ENCODE measurements around the gene DSC3. TPM values are rescaled to one million over a fixed set of nuclear protein-coding genes. Genes with fewer than 3 reads are reported as not detected.
"Not testable (repeated sequence)": the region's sequence is repeated elsewhere in the genome, so short reads cannot be mapped to it uniquely, and the experiment has no call there.

Gene DSC3
- total RNA-seq, 2 experiments from 2014 or later: not detected

DNA sequence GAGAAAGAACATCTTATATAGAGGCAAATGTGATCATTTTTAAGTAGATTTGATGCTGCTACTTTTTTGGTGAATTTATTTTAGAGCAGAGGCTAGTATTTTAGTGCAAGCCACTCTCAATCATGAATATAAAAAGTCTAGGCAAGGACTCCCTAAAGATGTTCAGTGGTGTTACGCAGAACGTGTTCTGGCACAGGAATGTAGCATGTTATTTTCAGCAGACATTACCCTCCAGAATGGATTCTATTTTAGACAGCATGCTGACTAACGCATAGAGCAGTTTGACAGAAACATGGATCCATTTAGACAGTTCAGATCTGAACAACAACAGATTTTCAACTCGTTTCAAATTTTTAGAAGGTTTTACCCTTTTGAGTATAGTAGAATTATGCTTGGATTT lies 54.1 kb downstream of the DSC3 start:
- H3K9me3 Mint-ChIP-seq: peaks cover 5% of the 10 kb centered on the region
- no peaks in the 10 kb centered on the region for H3K36me3 Mint-ChIP-seq
- intact Hi-C loops (cut with micrococcal nuclease): no loop called here
- DNase-seq: no peak
- H3K27ac Mint-ChIP-seq: no peak overlapping the region
- H3K4me3 Mint-ChIP-seq: no peak overlapping the region
- no peaks in the 10 kb centered on the region for H3K27me3 Mint-ChIP-seq
- ChIA-PET CTCF (no interaction called here), POLR2A (no interaction called here)
- no peaks in the 10 kb centered on the region for H3K4me1 Mint-ChIP-seq (ENCODE audit: low read depth)

DNA sequence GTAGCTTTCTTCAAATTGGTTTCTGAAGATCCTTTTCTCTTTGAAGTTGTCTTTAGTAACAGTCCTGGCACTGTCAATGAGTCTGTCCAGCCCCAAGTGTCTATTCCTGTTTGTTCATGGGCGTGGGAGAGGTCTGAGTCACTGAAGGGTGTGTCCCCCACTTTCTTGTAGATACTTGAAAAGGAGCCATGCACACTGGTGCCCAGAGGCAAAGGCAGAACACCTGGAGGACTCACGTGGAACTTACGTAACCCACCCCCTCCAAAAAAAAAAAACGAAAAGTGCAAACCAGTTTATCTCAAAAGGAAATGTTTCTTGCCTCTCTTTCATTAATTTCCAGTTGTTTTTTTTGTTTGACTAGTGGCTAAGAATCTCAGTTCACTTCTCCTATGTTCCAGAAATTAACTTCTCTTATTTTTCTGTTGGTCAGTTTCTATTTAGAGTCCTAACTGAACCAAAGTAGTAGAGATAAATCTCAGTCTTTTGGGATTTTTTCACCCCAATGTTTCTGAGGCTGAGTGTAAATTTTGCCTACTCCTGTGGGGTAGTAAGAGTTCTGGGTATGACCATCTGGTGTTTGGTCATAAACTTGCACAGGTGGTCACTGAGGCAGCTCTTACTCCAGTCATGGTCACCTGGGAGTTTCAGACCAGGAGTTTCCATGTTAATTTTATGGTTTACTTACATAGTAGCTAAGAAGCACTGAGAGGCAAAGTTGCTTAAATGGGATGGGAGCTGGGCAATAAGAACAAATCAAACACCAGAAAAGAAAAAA lies 54.9 kb downstream of the DSC3 start:
- ChIA-PET CTCF (no interaction called here), POLR2A (no interaction called here)
- Mint-ChIP-seq H3K4me1 (ENCODE audit: low read depth) (no peaks in the 10 kb centered on the region), H3K27me3 (no peaks in the 10 kb centered on the region), H3K27ac (no peak overlapping the region), H3K4me3 (no peak overlapping the region), H3K9me3 (peaks cover 8% of the 10 kb centered on the region), H3K36me3 (no peaks in the 10 kb centered on the region)
- intact Hi-C loops (cut with micrococcal nuclease): no loop called here
- no peak for DNase-seq

DNA sequence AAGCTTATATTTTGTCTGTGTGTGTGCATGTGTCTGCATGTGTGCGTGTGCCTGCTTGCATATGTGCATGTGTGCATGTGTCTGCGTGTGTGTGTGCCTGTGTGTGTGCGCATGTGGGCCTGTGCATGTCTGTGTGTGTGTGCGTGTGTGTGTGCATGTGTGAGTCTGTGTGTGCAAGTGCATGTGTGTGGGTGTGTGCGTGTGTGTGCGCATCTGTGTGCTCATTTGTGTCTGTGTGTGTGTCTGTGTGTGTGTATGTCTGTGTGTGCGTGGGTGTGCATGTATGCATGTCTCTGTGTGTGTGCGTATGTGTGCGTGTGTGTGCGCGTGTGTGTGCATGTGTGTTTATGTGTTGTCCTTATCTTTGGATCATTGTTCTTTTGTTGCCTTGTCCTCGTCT lies 56.8 kb downstream of the DSC3 start:
- H3K27ac Mint-ChIP-seq: no peak overlapping the region
- DNase-seq: no peak
- CTCF ChIA-PET: interaction anchor here (1.1 kb wide), 1 partner anchor 15 kb away, joined by 3 read pairs; no protein-coding TSS in a partner anchor
- H3K36me3 Mint-ChIP-seq: no peaks in the 10 kb centered on the region
- POLR2A ChIA-PET: no interaction called here
- intact Hi-C loops (cut with micrococcal nuclease): no loop called here
- H3K4me1 Mint-ChIP-seq (ENCODE audit: low read depth): no peaks in the 10 kb centered on the region
- no peaks in the 10 kb centered on the region for H3K27me3 Mint-ChIP-seq
- H3K4me3 Mint-ChIP-seq: no peak overlapping the region
- H3K9me3 Mint-ChIP-seq: peaks cover 8% of the 10 kb centered on the region

DNA sequence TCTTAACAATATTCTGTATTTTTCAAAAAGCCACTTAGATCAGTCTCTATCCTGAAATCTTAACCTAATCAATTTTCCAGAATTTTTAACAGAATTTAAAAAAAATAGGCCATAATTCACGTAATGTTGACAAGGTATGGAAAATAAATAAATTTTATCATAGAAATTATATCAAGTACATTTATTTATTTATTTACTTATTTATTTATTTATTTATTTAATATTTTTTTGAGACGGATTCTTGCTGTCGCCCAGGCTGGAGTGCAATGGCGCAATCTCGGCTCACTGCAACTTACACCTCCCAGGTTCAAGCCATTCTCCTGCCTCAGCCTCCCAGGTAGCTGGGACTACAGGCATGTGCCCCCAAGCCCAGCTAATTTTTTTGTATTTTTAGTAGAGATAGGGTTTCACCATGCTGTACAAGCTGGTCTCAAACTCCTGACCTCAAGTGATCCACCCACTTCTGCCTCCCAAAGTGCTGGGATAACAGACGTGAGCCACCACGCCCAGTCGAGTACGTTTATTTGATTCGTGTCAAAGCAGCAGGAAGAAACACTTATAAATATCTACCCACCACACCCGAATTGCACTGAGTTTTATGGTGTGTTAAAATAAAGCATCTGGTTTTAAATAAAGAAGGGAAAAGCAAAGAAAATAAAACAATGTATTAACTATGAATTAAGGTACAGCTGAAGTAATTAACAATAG lies 60.1 kb downstream of the DSC3 start:
- H3K36me3 Mint-ChIP-seq: no peaks in the 10 kb centered on the region
- no peak overlapping the region for H3K4me3 Mint-ChIP-seq
- H3K27me3 Mint-ChIP-seq: no peaks in the 10 kb centered on the region
- no peak overlapping the region for H3K27ac Mint-ChIP-seq
- ChIA-PET CTCF (no interaction called here), POLR2A (no interaction called here)
- peaks cover 8% of the 10 kb centered on the region for H3K9me3 Mint-ChIP-seq
- no peaks in the 10 kb centered on the region for H3K4me1 Mint-ChIP-seq (ENCODE audit: low read depth)
- intact Hi-C loops (cut with micrococcal nuclease): no loop called here
- DNase-seq: no peak

DNA sequence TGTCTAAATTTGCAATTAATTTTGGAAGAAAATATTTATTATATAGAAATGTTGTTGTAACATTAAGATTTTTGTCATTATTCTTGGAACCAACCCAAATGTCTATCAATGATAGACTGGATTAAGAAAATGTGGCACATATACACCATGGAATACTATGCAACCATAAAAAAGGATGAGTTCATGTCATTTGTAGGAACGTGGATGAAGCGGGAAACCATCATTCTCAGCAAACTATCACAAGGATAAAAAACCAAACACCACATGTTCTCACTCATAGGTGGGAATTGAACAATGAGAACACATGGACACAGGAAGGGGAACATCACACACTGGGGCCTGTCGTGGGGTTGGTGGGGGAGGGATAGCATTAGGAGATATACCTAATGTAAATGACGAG lies 64.5 kb downstream of the DSC3 start:
- H3K9me3 Mint-ChIP-seq; POLR2A ChIA-PET; DNase-seq; H3K4me3 Mint-ChIP-seq; CTCF ChIA-PET; H3K27ac Mint-ChIP-seq; H3K4me1 Mint-ChIP-seq (ENCODE audit: low read depth); H3K27me3 Mint-ChIP-seq; H3K36me3 Mint-ChIP-seq: not testable (repeated sequence)
- intact Hi-C loops (cut with micrococcal nuclease): loop anchor here (10.0 kb wide), 1 partner anchor 1103 kb away; no protein-coding TSS in a partner anchor

DNA sequence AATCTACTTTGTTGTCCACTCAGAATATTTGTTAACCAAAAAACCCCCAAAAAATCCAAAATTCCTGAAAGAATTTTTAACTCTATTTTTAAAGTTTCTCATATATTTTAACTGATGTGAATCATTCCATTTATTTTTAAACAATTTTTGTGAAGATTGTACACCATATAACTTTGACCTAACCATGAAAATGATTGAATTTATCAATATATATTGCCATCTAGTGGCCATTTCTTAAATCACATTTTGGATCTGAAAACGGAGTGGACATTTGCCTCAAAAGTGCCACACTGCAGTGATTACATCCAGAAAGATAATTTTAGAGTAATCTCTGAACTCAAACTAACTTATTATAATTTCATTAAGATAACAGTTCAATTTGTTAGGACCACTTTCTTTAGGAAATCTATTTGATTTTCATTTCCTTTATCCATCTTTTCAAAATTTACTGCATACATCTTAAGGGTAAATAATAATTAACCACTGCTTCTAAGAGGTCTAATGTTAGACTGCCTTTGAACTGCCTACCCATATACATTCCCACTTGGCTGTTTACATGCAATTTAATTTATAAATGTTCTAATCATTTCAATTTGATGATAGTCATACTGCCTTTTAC lies 71.1 kb downstream of the DSC3 start:
- H3K27me3 Mint-ChIP-seq: no peaks in the 10 kb centered on the region
- H3K27ac Mint-ChIP-seq: no peak overlapping the region
- no peaks in the 10 kb centered on the region for H3K9me3 Mint-ChIP-seq
- H3K4me1 Mint-ChIP-seq (ENCODE audit: low read depth): no peaks in the 10 kb centered on the region
- intact Hi-C loops (cut with micrococcal nuclease): loop anchor here (10.0 kb wide), 1 partner anchor 1097 kb away; no protein-coding TSS in a partner anchor
- H3K4me3 Mint-ChIP-seq: no peak overlapping the region
- CTCF ChIA-PET: interaction anchor here (0.9 kb wide), 1 partner anchor 10 kb away, joined by 3 read pairs; no protein-coding TSS in a partner anchor
- DNase-seq: no peak
- H3K36me3 Mint-ChIP-seq: no peaks in the 10 kb centered on the region
- POLR2A ChIA-PET: no interaction called here

DNA sequence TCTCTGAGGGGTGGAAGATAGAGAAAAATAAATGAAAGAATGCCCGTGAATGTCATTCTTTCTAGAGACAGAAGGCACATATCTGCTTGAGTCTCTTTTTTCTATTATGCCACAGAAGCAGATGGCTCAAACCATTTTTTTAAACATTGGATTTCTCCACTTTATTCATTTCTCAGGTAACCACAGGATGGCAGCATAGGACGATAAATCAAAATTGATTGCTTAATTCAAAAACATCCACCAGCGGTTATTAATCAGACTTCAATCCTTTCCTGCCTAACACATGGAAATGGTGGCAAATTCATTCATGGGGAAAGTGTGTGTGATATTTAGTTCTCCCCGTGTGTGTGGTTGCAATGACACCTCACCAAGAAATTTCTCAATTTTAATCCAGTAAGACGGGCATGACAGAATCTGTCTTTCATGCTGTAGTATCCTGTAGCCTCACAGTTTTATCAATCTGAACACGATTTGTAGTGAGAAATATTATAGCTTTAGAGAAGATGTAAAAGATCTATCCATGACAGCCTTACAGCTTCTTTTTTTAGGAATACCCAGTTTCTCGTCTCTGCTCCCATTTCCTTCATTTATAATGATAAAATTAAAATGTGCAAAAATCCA lies 72.2 kb downstream of the DSC3 start:
- POLR2A ChIA-PET: no interaction called here
- Mint-ChIP-seq H3K4me1 (ENCODE audit: low read depth) (no peaks in the 10 kb centered on the region), H3K4me3 (no peak overlapping the region), H3K27ac (no peak overlapping the region), H3K9me3 (no peaks in the 10 kb centered on the region), H3K27me3 (no peaks in the 10 kb centered on the region), H3K36me3 (no peaks in the 10 kb centered on the region)
- intact Hi-C loops (cut with micrococcal nuclease): loop anchor here (10.0 kb wide), 1 partner anchor 1096 kb away; no protein-coding TSS in a partner anchor
- DNase-seq: no peak
- CTCF ChIA-PET: interaction anchor here (0.6 to 0.9 kb wide), 2 partner anchors 8 to 551 kb away, joined by 3 read pairs; no protein-coding TSS in a partner anchor

DNA sequence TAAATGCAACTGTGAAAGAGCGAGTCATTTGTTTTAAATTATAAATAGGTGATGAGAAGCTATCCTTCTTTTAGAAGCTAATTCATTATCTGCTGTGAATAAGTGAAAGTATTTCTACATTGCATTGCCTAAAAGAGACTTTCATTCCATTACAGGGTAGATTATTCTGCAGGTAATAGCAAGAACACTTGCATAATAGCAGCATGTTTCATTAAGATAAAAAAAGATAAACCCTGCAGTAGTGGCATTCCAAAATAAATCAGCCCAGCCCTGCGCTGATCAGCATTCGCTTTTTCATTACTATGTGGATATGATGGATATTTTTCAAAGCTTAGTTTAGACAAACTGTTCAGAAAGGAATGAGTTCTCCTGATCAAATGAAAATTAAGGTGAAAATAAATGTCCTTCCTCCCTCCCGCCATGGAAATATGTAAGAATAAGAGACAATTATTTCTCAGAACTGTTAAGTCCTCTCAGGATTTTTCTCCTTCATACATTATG lies 72.8 kb downstream of the DSC3 start:
- ChIA-PET POLR2A (no interaction called here), CTCF (interaction anchor here (1.1 kb wide), 1 partner anchor 25 kb away, joined by 4 read pairs; no protein-coding TSS in a partner anchor)
- intact Hi-C loops (cut with micrococcal nuclease): loop anchor here (10.0 kb wide), 1 partner anchor 1095 kb away; no protein-coding TSS in a partner anchor
- H3K36me3 Mint-ChIP-seq: no peaks in the 10 kb centered on the region
- DNase-seq: no peak
- no peaks in the 10 kb centered on the region for H3K27me3 Mint-ChIP-seq
- no peak overlapping the region for H3K4me3 Mint-ChIP-seq
- H3K27ac Mint-ChIP-seq: no peak overlapping the region
- no peaks in the 10 kb centered on the region for H3K4me1 Mint-ChIP-seq (ENCODE audit: low read depth)
- H3K9me3 Mint-ChIP-seq: no peaks in the 10 kb centered on the region

DNA sequence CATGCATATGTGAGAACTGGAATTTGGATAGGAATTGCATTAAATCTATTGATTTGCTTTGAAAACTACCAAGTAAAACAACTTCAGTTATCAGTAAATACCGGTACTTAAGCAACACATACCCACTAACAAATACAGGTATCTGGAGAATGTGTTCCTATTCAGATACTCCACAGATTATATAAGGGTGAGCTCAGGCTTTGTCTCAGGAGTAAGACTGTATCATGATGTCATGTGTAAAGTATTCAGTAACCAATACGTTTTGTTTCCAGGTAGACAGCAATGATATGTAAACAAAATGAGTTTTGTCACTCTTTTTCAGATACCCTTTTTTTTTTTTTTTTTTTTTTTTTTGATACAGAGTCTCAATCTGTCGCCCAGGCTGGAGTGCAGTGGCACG lies 74.8 kb downstream of the DSC3 start:
- Mint-ChIP-seq H3K9me3 (no peaks in the 10 kb centered on the region), H3K4me1 (ENCODE audit: low read depth) (no peaks in the 10 kb centered on the region), H3K27me3 (no peaks in the 10 kb centered on the region), H3K36me3 (no peaks in the 10 kb centered on the region), H3K4me3 (no peak overlapping the region), H3K27ac (no peak overlapping the region)
- intact Hi-C loops (cut with micrococcal nuclease): no loop called here
- ChIA-PET POLR2A (no interaction called here), CTCF (no interaction called here)
- DNase-seq: no peak

DNA sequence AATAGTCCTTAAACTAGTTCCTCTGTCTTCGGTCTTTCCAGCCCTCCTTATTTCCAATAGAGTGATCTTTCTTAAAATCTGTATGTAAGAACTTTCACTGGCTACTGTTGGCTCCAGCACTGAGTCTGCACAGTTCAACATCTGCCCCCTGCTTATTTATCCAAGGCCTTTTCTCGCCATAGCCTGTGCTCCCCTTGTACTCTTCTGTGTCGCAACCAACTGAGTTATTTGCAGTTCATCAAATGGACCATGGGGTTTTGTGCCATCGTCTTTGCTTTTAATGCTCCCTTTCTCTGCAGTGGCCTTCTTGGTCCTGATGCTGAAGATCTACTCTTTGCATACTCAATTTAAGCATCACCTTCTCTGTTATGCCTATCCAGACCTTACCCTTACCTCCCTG lies 77.3 kb downstream of the DSC3 start:
- Mint-ChIP-seq H3K27ac (no peak overlapping the region), H3K36me3 (no peaks in the 10 kb centered on the region), H3K9me3 (no peaks in the 10 kb centered on the region), H3K4me1 (ENCODE audit: low read depth) (no peaks in the 10 kb centered on the region), H3K4me3 (no peak overlapping the region), H3K27me3 (no peaks in the 10 kb centered on the region)
- intact Hi-C loops (cut with micrococcal nuclease): no loop called here
- ChIA-PET POLR2A (no interaction called here), CTCF (no interaction called here)
- DNase-seq: no peak

DNA sequence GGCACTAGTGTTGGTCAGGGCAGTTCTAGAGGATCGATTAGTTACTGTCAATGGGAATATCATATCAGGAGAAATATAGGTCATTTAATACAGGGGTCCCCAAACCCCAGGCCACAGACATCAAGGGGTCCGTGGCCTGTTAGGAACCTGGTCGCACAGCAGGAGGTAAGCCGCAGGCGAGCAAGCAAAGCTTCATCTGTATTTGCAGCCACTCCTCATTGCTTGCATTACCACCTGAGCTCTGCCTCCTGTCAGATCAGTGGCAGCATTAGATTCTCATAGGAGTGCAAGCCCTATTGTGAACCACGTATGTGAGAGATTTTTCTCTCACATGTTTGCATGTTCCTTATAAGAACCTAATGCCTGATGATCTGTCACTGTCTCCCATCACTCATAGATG lies 81.9 kb downstream of the DSC3 start:
- Mint-ChIP-seq H3K9me3 (no peaks in the 10 kb centered on the region), H3K4me1 (ENCODE audit: low read depth) (no peaks in the 10 kb centered on the region), H3K36me3 (no peaks in the 10 kb centered on the region), H3K27ac (no peak overlapping the region), H3K27me3 (no peaks in the 10 kb centered on the region), H3K4me3 (no peak overlapping the region)
- ChIA-PET CTCF (no interaction called here), POLR2A (no interaction called here)
- DNase-seq: no peak
- intact Hi-C loops (cut with micrococcal nuclease): no loop called here

DNA sequence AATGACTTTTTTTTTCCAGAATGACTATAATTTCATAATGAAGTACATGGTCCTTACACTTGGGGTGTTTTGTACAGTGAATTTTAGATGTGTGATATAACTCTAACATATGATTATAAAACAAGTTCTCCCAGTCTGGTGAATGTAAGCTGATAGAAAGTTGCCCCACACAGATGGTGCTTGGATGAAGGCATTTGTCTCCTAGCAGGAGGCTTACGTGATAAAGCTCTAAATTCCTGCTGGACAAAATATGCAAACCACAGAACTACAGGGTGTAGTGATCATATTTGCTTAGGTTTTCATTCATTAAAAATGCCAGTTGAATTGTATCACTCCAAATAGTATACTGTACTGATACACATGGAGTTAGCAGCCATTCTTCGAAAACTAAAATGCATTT lies 85.5 kb downstream of the DSC3 start:
- no peak for DNase-seq
- H3K36me3 Mint-ChIP-seq: no peaks in the 10 kb centered on the region
- no peaks in the 10 kb centered on the region for H3K27me3 Mint-ChIP-seq
- no peak overlapping the region for H3K27ac Mint-ChIP-seq
- H3K4me3 Mint-ChIP-seq: no peak overlapping the region
- no peaks in the 10 kb centered on the region for H3K9me3 Mint-ChIP-seq
- CTCF ChIA-PET: no interaction called here
- H3K4me1 Mint-ChIP-seq (ENCODE audit: low read depth): no peaks in the 10 kb centered on the region
- POLR2A ChIA-PET: no interaction called here
- intact Hi-C loops (cut with micrococcal nuclease): no loop called here

All from activated CD4-positive, alpha-beta memory T cell treated with anti-CD3 and anti-CD28 coated beads for 36 hours (primary cell).